ENCODE results near the gene RAB39B. TPM values are rescaled to one million over a fixed set of nuclear protein-coding genes. Genes with fewer than 3 reads are reported as not detected.

The RAB39B gene
- 0.35 and 1.8 TPM in 2 replicates for total RNA-seq

GRCh38 chrX:155263854-155264628, at the start of gene RAB39B:
TSS of gene RAB39B (minus strand) at chrX:155264491. CDS start at chrX:155264288, 203 bp downstream.

DNA sequence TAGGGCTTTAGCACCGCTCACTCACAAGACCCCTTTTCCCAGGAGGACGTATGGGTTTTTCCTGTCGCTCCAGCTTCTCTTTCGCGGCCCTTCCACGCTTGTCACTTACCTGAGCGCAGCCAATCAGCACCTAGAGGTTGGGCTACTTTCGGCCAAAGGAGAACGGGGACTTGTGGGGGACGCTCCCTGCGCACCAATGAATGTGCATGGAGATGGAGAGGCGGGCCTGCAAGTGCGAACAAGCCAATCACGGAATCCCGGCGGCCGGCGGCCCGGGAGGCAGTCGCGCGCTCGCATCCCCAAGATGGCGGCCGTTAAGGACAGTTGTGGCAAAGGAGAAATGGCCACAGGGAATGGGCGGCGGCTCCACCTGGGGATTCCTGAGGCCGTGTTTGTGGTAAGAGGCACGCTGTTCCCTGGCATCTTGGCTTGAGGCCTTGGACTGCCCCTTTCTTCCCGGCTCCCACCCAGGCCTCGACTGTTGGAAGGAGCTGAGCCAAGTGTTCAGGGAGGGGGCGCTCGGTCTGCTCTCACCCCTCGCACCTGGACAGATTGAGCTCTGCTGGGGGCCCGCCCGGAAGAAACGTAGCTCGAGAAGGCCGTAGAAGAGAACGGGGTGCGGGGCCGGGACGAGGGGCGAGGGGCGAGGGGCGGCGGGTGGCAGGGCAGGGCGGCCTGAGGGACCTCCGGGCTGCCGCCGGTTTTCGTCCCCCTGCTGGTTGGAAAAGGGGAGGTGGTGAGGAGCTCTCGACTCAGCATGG, 47.9 kb downstream of the RAB39B start, which contains the start of gene VBP1:
TSS of gene VBP1 (plus strand) at position 282 of the 761 bp plus-strand sequence. CDS start at position 305, 23 bp downstream.

Other genes starting within 250 kb of the RAB39B start
- 3.3 and 4.9 TPM in 2 replicates for gene F8, start 241.8 kb downstream of the RAB39B start, total RNA-seq
- gene FUNDC2, start 237.6 kb downstream of the RAB39B start, total RNA-seq: 66.5 and 73.3 TPM in 2 replicates
- 26.0 and 38.2 TPM in 2 replicates for gene CMC4, start 193.4 kb downstream of the RAB39B start, total RNA-seq
- 0.26 and 1.6 TPM in 2 replicates for gene MTCP1, start 193.4 kb downstream of the RAB39B start, total RNA-seq
- gene BRCC3, start 193.0 kb downstream of the RAB39B start, total RNA-seq: 5.5 and 7.0 TPM in 2 replicates
- gene VBP1, start 48.0 kb downstream of the RAB39B start, total RNA-seq: 32.0 and 37.3 TPM in 2 replicates
- 0.51 and 2.9 TPM in 2 replicates for gene CLIC2, start 70.1 kb upstream of the RAB39B start, total RNA-seq
- not detected in 2 replicates for gene F8A2, start 117.6 kb upstream of the RAB39B start, total RNA-seq
- 3.6 and 10.6 TPM in 2 replicates for gene F8A3, start 194.1 kb upstream of the RAB39B start, total RNA-seq

Data from pericardium fibroblast (primary cell).